Dendritic cell treated with granulocyte-macrophage colony-stimulating factor and Interleukin-4, amounts not matched to agents 40 ng/mL and 50 ng/mL, for 4 days (primary cell): Measurements from ENCODE around the gene CUEDC1.
A peak's percentile ranks its signal among the peaks of the same experiment; 100 is the strongest.

Experiments
- H3K27ac Mint-ChIP-seq: one replicate; pipeline ENCODE4 v1.8.0; 2022; ENCODE audit warnings: mild to moderate bottlenecking, mixed read lengths
- H3K27me3 Mint-ChIP-seq: one replicate; pipeline ENCODE4 v1.8.0; 2022; ENCODE audit warnings: mild to moderate bottlenecking, mixed read lengths
- H3K36me3 Mint-ChIP-seq: one replicate; pipeline ENCODE4 v1.8.0; 2022; ENCODE audit warnings: low read depth, mixed read lengths
- H3K4me1 Mint-ChIP-seq: one replicate; pipeline ENCODE4 v1.8.0; 2022; ENCODE audit warnings: low read depth, mixed read lengths
- H3K4me3 Mint-ChIP-seq: one replicate; pipeline ENCODE4 v1.8.0; 2022; ENCODE audit warnings: mild to moderate bottlenecking, moderate library complexity, mixed read lengths
- H3K9me3 Mint-ChIP-seq: one replicate; pipeline ENCODE4 v1.8.0; 2022; ENCODE audit warnings: mixed read lengths
- intact Hi-C: fragments of 100-400 bp; cut with micrococcal nuclease; formaldehyde crosslinking; loops from one replicate; pipeline ENCODE4 v1.15.0; 2022

Gene CUEDC1, protein sequence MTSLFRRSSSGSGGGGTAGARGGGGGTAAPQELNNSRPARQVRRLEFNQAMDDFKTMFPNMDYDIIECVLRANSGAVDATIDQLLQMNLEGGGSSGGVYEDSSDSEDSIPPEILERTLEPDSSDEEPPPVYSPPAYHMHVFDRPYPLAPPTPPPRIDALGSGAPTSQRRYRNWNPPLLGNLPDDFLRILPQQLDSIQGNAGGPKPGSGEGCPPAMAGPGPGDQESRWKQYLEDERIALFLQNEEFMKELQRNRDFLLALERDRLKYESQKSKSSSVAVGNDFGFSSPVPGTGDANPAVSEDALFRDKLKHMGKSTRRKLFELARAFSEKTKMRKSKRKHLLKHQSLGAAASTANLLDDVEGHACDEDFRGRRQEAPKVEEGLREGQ

DNA sequence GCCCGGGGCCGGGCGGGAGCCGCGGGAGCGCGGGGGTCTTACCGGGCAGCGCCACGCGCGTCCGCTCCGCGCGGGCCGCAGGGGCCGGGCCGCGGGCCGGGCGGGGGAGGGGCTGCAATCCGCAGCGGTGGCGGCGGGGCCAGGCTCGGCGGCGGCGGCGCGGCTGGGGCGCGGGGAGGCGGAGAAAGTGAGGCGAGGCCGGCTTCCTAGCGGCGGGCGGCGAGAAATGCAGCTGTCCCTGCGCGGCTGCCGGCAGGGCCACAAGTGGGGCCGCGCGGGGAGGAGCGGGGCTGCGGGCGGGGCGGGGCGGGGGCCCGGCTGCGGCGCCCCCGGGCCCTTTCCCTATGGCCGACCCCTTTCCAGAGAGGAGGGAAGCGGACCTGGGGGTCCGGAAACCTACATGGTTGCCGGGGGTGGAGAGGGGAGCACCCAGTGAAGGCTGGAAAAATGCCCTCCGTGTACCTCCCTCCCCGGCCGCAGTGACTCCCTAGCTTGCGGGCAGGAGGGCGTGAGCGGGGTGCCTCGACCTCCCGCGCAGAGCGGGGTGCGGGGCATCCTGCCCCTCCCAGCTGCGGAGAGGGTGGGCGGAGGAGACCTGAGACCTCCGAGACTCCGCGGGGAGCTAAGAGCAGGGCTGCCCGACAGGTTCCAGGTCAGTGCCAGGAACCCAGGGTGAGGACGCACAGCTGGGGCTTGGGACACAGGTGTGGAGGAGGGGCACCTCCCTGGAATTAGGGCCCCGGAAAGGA is at the start of gene CUEDC1:
Gene CUEDC1, minus strand, starts transcription at position 230 of the 749 bp plus-strand sequence. CDS start 69,848 bp downstream, outside the sequence.
- H3K4me3 Mint-ChIP-seq = peak within 1 kb of the TSS; percentile 77
- H3K4me1 Mint-ChIP-seq = peaks cover 64% of the 10 kb centered on the region
- peaks cover 18% of the 10 kb centered on the region for H3K36me3 Mint-ChIP-seq
- intact Hi-C loops = loop anchor here (2.0 kb wide), 1 partner anchor 15 kb away; no protein-coding TSS in a partner anchor
- H3K27ac Mint-ChIP-seq = peak within 1 kb of the TSS; percentile 97
- H3K27me3 Mint-ChIP-seq = peaks cover 36% of the 10 kb centered on the region
- no peaks in the 10 kb centered on the region for H3K9me3 Mint-ChIP-seq

- intact Hi-C loops = no loop called here
- H3K27me3 Mint-ChIP-seq = no peaks in the 10 kb centered on the region
- H3K36me3 Mint-ChIP-seq = peaks cover 76% of the 10 kb centered on the region
- no peak overlapping the region for H3K4me3 Mint-ChIP-seq
- H3K9me3 Mint-ChIP-seq = no peaks in the 10 kb centered on the region
- peaks cover 36% of the 10 kb centered on the region for H3K4me1 Mint-ChIP-seq
- H3K27ac Mint-ChIP-seq = no peak overlapping the region
Measured at GRCh38 chr17:58004060-58004459, 48.8 kb upstream of the CUEDC1 start.

GRCh38 chr17:58002973-58003372 is 47.8 kb upstream of the CUEDC1 start:
- H3K4me3 Mint-ChIP-seq = no peak overlapping the region
- intact Hi-C loops = no loop called here
- no peaks in the 10 kb centered on the region for H3K27me3 Mint-ChIP-seq
- H3K27ac Mint-ChIP-seq = no peak overlapping the region
- peaks cover 86% of the 10 kb centered on the region for H3K36me3 Mint-ChIP-seq
- H3K4me1 Mint-ChIP-seq = peaks cover 32% of the 10 kb centered on the region
- H3K9me3 Mint-ChIP-seq = no peaks in the 10 kb centered on the region

DNA sequence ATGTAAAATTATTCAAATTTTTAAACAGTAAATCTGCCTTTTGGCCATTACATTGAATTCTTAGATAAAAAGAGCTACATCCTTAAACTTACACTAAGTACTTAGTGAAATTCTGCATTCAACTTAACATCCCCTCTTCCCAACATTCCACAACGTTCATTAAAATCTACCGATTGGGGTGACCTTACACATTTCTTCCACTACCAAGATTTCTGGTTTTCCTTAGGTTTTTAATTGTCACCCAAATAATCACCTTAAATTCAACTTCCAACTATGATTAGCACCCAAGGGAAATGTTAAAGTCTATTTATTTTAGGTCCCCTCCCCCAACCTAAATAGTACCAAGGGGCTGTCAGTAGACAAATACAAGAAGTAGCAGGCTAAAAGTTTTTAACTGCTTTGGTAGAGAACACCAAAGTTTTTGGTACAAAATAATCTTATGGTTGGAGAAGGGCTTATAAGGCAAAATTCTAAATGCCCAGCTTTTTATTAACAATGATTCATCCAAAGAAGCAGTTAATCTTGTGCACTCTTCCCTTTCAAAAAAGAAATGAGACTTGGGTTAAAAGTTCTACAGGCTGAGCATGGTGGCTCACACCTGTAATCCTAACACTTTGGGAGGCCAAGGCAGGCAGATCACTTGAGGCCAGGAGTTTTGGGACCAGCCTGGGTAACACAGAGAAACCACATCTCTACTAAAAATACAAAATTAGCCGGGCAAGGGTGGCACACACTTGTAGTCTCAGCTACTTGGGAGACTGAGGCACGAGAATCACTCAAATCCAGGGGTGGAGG is 47.1 kb upstream of the CUEDC1 start:
- intact Hi-C loops = no loop called here
- Mint-ChIP-seq H3K4me3 (no peak overlapping the region), H3K9me3 (no peaks in the 10 kb centered on the region), H3K36me3 (peaks cover 90% of the 10 kb centered on the region), H3K4me1 (peaks cover 32% of the 10 kb centered on the region), H3K27me3 (no peaks in the 10 kb centered on the region), H3K27ac (no peak overlapping the region)

GRCh38 chr17:58001461-58002124 is 46.4 kb upstream of the CUEDC1 start:
- intact Hi-C loops = no loop called here
- Mint-ChIP-seq H3K4me3 (no peak overlapping the region), H3K4me1 (peaks cover 32% of the 10 kb centered on the region), H3K27me3 (no peaks in the 10 kb centered on the region), H3K27ac (no peak overlapping the region), H3K36me3 (peaks cover 86% of the 10 kb centered on the region), H3K9me3 (no peaks in the 10 kb centered on the region)

GRCh38 chr17:57999496-58000017 is 44.3 kb upstream of the CUEDC1 start:
- no peak overlapping the region for H3K27ac Mint-ChIP-seq
- H3K4me1 Mint-ChIP-seq = peaks cover 12% of the 10 kb centered on the region
- H3K36me3 Mint-ChIP-seq = peaks cover 66% of the 10 kb centered on the region
- no peak overlapping the region for H3K4me3 Mint-ChIP-seq
- H3K9me3 Mint-ChIP-seq = no peaks in the 10 kb centered on the region
- H3K27me3 Mint-ChIP-seq = no peaks in the 10 kb centered on the region
- intact Hi-C loops = loop anchor here (1.0 to 5.0 kb wide), 2 partner anchors 113 to 141 kb away; no protein-coding TSS in a partner anchor

DNA sequence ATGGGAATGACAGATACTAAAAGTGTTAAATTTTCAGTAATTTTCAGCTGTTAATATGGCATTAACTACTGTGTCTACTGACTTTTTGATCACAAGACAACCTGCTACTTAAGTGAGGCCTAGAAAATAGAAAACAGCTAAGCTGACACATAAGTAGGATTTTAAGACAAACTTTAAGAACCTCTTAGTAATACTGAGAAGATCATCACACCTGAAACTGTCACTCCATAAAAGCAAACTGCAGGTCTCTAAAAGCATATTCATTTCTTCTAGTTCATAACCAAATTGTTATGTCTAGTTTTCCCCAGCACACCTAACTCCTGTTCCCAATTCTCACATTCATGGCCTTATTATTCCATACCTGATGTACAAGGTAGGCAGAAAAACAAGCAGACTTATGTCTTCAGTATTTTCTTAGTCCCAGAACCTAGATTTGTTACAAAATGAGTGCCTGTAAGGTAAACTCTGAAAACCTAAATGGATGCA is 43.8 kb upstream of the CUEDC1 start:
- no peaks in the 10 kb centered on the region for H3K27me3 Mint-ChIP-seq
- H3K27ac Mint-ChIP-seq = no peak overlapping the region
- H3K9me3 Mint-ChIP-seq = no peaks in the 10 kb centered on the region
- no peak overlapping the region for H3K4me3 Mint-ChIP-seq
- peaks cover 17% of the 10 kb centered on the region for H3K4me1 Mint-ChIP-seq
- intact Hi-C loops = loop anchor here (1.0 to 5.0 kb wide), 2 partner anchors 113 to 141 kb away; no protein-coding TSS in a partner anchor
- peaks cover 63% of the 10 kb centered on the region for H3K36me3 Mint-ChIP-seq

DNA sequence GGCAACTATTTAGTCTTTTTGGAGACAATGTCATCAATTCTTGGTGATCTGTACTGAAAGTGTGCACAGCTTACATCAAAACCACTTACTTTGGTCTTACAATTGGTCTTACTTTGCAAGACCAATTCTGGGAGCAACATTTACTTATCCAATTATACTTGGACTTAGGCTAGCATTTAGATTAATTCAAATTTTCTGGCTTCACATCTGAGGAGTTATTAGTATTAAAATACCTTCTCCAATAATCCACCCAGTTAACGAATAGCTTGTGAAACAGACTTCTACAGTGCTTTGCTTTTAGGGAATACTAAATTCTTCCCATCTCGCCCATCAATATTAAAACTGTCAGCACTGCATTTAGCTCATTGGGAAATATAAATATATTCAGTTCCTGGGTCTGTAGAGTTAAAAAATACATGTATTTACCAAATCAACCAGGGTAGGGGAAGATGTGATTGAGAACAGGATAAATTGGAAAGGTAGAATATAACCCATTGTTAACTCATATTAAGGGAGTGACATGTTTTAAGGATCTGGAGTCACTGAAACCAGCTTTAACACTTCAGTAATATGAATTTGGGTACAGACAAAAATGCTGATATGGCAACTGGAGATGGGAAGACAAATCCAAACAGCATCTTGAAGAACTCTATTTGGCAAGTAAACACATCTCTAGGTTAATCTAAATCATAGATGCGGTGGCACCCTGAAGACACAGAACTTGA is 42.0 kb upstream of the CUEDC1 start:
- Mint-ChIP-seq H3K27ac (no peak overlapping the region), H3K4me1 (peaks cover 11% of the 10 kb centered on the region), H3K9me3 (no peaks in the 10 kb centered on the region), H3K4me3 (no peak overlapping the region), H3K27me3 (no peaks in the 10 kb centered on the region), H3K36me3 (peaks cover 44% of the 10 kb centered on the region)
- intact Hi-C loops = loop anchor here (5.0 kb wide), 1 partner anchor 115 kb away; no protein-coding TSS in a partner anchor

GRCh38 chr17:57995076-57995956 is 40.1 kb upstream of the CUEDC1 start:
- H3K36me3 Mint-ChIP-seq = peaks cover 29% of the 10 kb centered on the region
- no peak overlapping the region for H3K4me3 Mint-ChIP-seq
- H3K27ac Mint-ChIP-seq = no peak overlapping the region
- peaks cover 17% of the 10 kb centered on the region for H3K4me1 Mint-ChIP-seq
- intact Hi-C loops = loop anchor here (5.0 kb wide), 1 partner anchor 117 kb away; no protein-coding TSS in a partner anchor
- H3K27me3 Mint-ChIP-seq = no peaks in the 10 kb centered on the region
- H3K9me3 Mint-ChIP-seq = no peaks in the 10 kb centered on the region

DNA sequence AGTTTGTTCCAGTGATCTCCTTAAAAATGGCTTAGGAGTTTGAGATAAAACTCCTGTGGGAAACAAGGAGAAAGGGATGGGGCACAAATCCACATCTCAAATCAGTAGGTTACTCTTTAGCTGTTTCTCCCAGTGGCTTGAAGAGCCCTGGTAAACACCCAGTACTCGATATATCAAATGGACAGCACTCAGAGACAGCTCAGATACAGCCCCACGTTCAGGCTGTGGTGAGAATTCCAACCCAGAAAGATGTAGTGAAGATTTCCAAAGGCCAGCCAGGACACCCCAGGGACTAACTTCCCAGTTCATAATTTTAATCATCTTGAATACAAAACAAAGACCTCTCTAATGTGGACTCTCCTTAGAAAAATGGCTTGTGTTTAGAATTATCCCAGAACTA is 39.2 kb upstream of the CUEDC1 start:
- H3K4me3 Mint-ChIP-seq = no peak overlapping the region
- H3K36me3 Mint-ChIP-seq = peaks cover 25% of the 10 kb centered on the region
- peaks cover 23% of the 10 kb centered on the region for H3K4me1 Mint-ChIP-seq
- no peak overlapping the region for H3K27ac Mint-ChIP-seq
- H3K9me3 Mint-ChIP-seq = no peaks in the 10 kb centered on the region
- H3K27me3 Mint-ChIP-seq = no peaks in the 10 kb centered on the region
- intact Hi-C loops = no loop called here

DNA sequence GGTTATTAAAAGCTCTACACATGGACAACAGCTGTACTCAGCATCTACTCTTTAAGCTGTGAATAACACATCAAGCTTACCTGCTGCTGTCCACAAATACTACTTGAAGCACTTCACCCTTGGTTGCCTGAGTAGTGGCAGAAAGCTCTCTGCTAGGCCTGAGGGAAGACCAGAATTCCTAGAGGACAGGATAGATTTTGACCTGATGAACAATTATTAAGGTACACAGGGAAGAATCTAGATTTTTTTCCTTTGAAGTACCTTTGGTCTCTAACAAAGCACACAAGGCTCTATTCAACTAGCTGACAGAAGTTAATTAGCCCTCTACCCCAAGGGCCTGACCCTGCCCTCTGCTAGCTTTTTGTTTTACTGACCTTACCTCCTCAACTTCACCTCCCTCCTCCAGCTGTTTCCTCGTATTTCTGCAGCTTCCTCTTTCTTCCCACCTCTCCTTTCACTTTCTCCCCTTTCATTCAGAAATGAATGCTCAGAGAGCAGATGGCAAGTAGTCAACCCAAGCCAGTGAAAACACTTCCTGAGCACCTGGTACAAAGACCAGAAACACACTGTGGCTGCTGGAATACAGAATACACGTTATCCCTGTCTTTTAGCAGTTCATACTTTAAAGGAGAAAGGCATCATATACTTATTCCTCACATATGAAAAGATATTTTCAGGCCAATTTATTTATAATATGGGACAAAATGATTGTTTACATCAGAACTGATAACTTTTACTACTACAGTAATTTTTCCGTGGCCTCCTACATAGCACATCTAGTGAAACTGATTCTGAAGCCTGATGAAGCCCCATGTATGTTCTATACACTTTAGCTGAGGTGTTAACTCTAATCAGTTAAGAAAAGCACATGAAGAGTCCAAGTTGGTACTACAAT is 38.5 kb upstream of the CUEDC1 start:
- no peak overlapping the region for H3K27ac Mint-ChIP-seq
- H3K4me3 Mint-ChIP-seq = no peak overlapping the region
- H3K27me3 Mint-ChIP-seq = no peaks in the 10 kb centered on the region
- H3K36me3 Mint-ChIP-seq = peaks cover 21% of the 10 kb centered on the region
- intact Hi-C loops = no loop called here
- no peaks in the 10 kb centered on the region for H3K9me3 Mint-ChIP-seq
- peaks cover 30% of the 10 kb centered on the region for H3K4me1 Mint-ChIP-seq
